Large intestine (tissue), 3 donors: ENCODE measurements around the gene ATP2B2. TPM values are rescaled to one million over a fixed set of nuclear protein-coding genes. Genes with fewer than 3 reads are reported as not detected.

Experiments used
- DNase-seq, 2 donors: peaks; one replicate each; pipeline versions ENCODE4 v3.0.0 to v3.0.0-alpha.2; 2013
- H3K27ac ChIP-seq: one replicate; pipeline ENCODE4 v1.5.1; 2013; ENCODE audit warnings: low read length
- H3K27me3 ChIP-seq: 2 replicates; pipeline ENCODE4 v1.6.1; 2013; ENCODE audit warnings: low read length; ENCODE audit not compliant: control insufficient read depth, insufficient read depth
- H3K36me3 ChIP-seq: 2 replicates; pipeline ENCODE4 v1.6.1; 2013; ENCODE audit warnings: low read length; ENCODE audit not compliant: control insufficient read depth, insufficient read depth
- H3K4me1 ChIP-seq: one replicate; pipeline ENCODE4 v1.6.1; 2013; ENCODE audit warnings: low read length; ENCODE audit not compliant: control insufficient read depth, insufficient read depth
- H3K4me3 ChIP-seq: one replicate; pipeline ENCODE4 v1.5.1; 2013; ENCODE audit warnings: low read length
- H3K9me3 ChIP-seq: one replicate; pipeline ENCODE4 v1.6.1; 2013; ENCODE audit warnings: mild to moderate bottlenecking, low read depth, low read length, moderate library complexity; ENCODE audit not compliant: control insufficient read depth
- WGBS: methylation state at CpG from one replicate; pipeline ENCODE4 v1.1.5; 2013; ENCODE audit warnings: low lambda C conversion rate; ENCODE audit not compliant: insufficient coverage; 5-methylcytosine and 5-hydroxymethylcytosine counted together
- polyA plus RNA-seq: library from polyadenylated mRNA; unstranded; fragments of 120-200 nt; gene quantifications from one replicate; pipeline ENCODE4 v1.2.1, GENCODE V29; 2013

Gene ATP2B2
- polyA plus RNA-seq, 1 donor = 1.5 TPM

DNA sequence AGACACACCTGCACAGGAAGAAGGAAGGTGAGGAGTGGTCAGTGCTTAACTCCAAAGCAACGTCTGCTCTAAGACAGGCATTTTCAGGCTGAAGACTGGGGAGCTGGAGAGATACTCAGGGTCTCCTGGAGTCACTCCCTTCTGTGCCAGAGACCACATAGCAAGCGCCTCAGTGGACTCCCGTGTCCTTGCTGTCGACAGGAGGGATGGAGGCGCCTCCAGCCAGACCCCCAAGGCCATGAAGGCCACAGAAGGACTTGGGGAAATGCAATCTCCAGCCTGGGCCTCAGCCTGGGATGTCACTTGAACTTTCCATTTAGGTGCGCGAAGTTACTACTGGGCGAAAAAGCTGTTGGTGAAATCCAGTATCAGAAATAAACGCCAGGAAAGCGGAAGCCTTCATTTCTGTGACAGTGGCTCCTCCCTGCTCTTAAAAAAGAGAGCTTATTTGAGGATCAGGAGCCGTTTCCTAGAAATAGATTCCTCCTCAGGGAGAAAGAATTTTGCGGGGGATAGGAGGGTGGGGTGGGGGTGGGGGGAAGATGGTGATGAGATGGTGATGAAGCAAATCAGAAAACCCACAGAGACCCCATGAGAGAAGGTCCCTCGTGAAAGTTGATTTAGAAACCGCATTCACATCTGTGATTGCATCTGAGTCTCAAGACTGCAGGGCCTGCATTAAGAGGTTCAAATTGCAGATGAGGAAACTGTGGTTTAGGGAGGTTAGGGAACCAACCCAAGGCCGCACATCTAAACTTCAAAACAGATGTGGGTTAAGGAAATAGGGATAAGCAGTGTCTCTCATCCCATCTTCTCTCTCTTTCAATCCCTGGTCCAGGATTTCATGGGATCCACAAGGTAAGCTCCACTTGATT, 78.8 kb downstream of the ATP2B2 start:
- Histone ChIP-seq H3K9me3 (no peaks in the 10 kb centered on the region), H3K4me1 (no peaks in the 10 kb centered on the region), H3K27me3 (peaks cover 6% of the 10 kb centered on the region), H3K4me3 (no peak overlapping the region), H3K36me3 (no peaks in the 10 kb centered on the region), H3K27ac (no peak overlapping the region)
- WGBS = no CpG with 5 or more reads among the region's 15 CpGs
- DNase-seq = no peak

DNA sequence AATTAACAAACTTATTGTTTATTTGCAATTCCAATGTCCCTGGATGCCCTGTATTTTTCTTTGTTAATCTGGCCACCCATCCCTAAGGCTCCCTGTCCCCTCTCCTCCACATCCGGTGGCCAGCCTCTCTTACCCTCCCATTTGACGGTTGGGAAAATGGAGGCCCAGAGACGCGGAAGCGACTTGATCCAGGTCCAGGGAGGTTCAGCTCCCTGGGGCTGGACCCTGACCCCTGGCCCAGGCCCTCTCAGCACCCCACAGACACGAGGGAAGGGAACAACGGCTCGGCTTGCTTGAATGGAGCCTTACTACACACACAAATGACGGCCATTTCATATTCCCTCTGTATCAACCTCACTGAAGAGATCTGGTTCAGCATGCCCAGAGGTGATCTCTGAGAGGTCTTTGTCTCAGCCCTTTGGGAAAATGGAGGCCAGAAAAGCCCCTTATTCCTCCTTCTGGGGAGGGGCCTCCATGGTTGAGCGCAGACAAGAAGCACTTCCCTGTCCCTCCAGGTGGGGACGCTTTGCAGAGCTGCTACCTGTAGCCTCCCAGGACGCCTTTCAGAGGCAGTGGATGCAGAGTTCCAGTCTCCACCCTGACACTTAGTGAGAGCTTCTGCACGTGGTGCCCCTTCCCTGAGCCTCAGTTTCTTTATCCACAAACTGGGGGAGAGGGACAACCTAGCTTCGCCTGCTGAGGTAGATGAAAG, 82.1 kb downstream of the ATP2B2 start:
- peaks cover 2% of the 10 kb centered on the region for H3K27me3 ChIP-seq
- DNase-seq = no peak
- no peaks in the 10 kb centered on the region for H3K36me3 ChIP-seq
- no peak overlapping the region for H3K4me3 ChIP-seq
- no peaks in the 10 kb centered on the region for H3K9me3 ChIP-seq
- H3K27ac ChIP-seq = no peak overlapping the region
- WGBS = no CpG with 5 or more reads among the region's 14 CpGs
- no peaks in the 10 kb centered on the region for H3K4me1 ChIP-seq

DNA sequence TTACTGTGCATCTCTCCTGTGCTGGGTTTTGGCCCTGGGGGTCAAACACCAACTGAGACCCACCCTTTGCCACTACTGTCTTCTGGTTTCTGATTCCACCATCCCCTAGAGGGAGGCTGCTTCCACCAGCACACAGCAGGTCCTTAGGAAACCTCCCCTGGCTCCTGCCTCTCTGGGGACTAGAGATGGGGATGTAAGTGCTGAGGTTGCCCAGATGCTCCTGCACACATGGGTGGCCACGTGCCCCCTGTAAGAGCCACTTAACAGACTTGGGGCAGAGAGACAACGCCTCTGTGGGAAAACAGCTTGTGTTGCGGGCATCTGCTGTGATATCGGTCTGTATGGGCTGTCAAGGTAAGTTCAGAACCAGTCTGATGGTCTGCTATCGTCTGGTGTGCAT, 83.4 kb downstream of the ATP2B2 start:
- WGBS = no CpG with 5 or more reads among the region's 5 CpGs
- Histone ChIP-seq H3K36me3 (no peaks in the 10 kb centered on the region), H3K4me1 (no peaks in the 10 kb centered on the region), H3K9me3 (no peaks in the 10 kb centered on the region), H3K4me3 (no peak overlapping the region), H3K27me3 (no peaks in the 10 kb centered on the region), H3K27ac (no peak overlapping the region)
- no peak for DNase-seq

DNA sequence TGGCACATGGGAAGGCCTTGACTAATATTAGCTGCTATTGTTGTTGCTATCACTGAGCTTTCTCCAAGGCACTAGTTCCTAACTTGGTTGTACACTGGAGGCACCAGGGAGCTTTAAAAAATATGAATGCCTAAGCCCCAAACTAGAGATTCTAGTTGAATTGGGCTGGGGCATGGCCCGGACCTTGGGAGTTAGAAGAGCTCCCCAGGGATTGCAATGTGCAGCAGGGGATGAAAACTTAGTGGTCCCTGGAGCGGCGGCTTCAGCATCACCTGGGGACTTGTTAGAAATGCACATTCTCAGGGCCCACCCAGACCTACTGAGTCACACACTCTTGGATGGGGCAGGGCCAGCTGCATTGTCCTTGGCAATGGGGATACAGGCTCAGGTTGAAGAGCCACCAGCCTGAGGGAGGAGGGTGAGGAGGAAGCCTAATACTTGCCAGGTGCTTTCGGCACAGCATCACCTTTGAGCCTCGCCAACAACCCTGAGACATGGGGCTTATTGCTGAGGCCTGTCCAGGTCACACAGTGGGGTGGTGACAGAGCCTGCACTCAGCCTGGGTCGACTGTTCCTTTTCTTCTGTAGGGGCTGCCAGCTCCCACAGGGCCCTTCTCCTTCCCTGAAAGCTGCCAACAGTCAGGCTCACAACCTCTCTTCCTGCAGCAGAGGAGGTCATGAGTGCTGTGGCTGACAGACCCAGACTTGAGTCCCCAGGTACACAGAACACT, 84.5 kb downstream of the ATP2B2 start:
- H3K27me3 ChIP-seq = peaks cover 3% of the 10 kb centered on the region
- H3K9me3 ChIP-seq = no peaks in the 10 kb centered on the region
- no peaks in the 10 kb centered on the region for H3K4me1 ChIP-seq
- H3K27ac ChIP-seq = no peak overlapping the region
- DNase-seq = no peak
- no peak overlapping the region for H3K4me3 ChIP-seq
- WGBS = no CpG with 5 or more reads among the region's 6 CpGs
- H3K36me3 ChIP-seq = no peaks in the 10 kb centered on the region

DNA sequence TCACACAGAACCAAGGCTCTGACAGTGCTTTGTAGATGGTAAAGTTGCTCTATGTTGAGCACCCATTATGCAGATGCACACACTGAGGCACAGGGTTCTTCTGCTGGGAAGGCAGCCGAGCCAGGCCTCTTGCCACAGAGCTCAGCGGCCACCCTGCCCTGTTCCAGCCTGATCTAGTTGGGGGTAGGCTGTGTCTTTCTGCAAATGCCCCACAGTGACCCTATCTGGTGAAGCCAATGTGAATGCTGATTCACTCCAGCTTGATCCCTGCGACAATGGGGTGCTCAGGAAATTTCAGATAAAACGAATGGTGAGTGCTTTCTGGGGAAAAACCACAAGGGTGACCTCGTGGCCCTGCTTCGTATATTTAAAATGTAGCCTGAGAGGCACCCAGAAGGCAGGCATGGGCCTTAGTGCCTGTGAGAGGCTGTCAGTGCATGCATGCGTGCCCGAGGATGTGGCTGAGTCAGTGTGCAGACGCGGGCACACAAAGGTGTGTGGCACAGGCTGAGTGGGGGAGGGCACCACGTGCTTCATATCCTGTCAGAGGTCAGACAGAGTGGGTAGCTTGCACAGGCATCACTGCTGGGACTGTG, 85.7 kb downstream of the ATP2B2 start:
- Histone ChIP-seq H3K4me3 (no peak overlapping the region), H3K4me1 (no peaks in the 10 kb centered on the region), H3K27me3 (peaks cover 3% of the 10 kb centered on the region), H3K27ac (no peak overlapping the region), H3K36me3 (no peaks in the 10 kb centered on the region), H3K9me3 (no peaks in the 10 kb centered on the region)
- DNase-seq = no peak
- no CpG with 5 or more reads among the region's 11 CpGs for WGBS

DNA sequence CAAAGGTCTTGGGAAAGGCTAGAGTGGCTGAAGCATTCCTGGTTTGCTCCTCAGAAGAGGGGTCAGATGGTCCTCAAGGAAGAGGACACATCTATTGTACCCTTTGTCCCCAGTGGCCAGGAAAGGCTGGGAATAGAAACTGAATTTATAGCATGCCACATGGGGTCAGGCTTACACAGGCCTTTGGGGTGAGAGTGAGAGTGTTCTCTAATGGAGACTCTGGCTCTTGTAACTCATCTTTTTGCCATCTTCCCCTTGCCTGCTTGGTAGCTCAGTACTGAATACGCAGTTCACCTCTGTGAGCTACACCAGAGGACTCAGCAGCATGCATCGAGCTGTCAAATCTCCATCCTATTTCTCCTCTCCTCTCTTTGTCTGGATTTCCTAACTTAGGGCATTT, 87.5 kb downstream of the ATP2B2 start:
- no peaks in the 10 kb centered on the region for H3K4me1 ChIP-seq
- no peaks in the 10 kb centered on the region for H3K9me3 ChIP-seq
- H3K36me3 ChIP-seq = no peaks in the 10 kb centered on the region
- no peak for DNase-seq
- no peak overlapping the region for H3K4me3 ChIP-seq
- no peak overlapping the region for H3K27ac ChIP-seq
- peaks cover 3% of the 10 kb centered on the region for H3K27me3 ChIP-seq
- no CpG with 5 or more reads among the region's 2 CpGs for WGBS

DNA sequence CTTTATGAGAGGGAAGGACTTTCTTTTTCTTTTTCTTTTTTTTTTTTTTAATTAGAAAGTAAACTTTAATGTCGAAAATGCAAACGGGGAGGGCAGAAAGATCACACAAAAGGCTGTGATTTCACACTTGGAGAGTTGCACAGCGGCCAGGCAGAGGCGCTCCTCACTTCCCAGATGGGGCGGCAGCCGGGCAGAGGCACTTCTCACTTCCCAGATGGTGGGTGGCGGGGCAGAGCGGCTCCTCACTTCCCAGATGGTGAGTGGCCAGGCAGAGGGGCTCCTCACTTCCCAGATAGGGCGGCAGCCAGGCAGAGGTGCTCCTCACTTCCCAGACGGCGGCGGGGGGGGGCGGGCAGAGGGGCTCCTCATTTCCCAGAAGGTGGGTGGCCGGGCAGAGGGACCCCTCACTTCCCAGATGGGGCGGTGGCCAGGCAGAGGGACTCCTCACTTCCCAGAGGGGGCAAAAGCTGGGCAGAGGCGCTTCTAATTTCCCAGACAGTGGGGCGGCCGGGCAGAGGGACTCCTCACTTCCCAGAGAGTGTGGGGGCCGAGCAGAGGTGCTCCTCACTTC, 88.6 kb downstream of the ATP2B2 start:
- H3K27me3 ChIP-seq = peaks cover 3% of the 10 kb centered on the region
- DNase-seq = no peak
- no peak overlapping the region for H3K4me3 ChIP-seq
- no CpG with 5 or more reads among the region's 19 CpGs for WGBS
- H3K4me1 ChIP-seq = no peaks in the 10 kb centered on the region
- no peak overlapping the region for H3K27ac ChIP-seq
- no peaks in the 10 kb centered on the region for H3K36me3 ChIP-seq
- no peaks in the 10 kb centered on the region for H3K9me3 ChIP-seq

DNA sequence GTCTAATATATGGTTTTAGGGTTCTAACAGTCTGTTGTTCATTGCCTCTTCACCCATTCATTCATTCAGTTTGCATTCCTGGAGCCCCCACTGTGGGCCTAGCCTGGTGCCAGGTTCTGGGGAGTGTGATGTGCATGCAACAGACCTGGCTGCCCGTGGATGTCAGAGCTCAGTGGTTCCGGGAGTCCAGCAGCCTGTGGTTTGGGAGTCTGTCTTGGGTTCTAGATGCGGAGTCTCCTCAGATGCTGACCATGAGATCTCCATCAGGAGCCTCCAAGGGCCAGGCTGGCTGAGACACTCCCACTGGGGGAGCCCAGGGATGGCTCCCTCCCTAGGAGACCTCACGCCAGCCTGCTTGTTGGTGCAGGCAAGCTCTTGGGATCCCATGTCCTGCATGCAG, 92.3 kb downstream of the ATP2B2 start:
- Histone ChIP-seq H3K4me3 (no peak overlapping the region), H3K36me3 (no peaks in the 10 kb centered on the region), H3K27ac (no peak overlapping the region), H3K27me3 (peaks cover 3% of the 10 kb centered on the region), H3K9me3 (no peaks in the 10 kb centered on the region), H3K4me1 (no peaks in the 10 kb centered on the region)
- WGBS = no CpG with 5 or more reads among the region's 4 CpGs
- DNase-seq = no peak

DNA sequence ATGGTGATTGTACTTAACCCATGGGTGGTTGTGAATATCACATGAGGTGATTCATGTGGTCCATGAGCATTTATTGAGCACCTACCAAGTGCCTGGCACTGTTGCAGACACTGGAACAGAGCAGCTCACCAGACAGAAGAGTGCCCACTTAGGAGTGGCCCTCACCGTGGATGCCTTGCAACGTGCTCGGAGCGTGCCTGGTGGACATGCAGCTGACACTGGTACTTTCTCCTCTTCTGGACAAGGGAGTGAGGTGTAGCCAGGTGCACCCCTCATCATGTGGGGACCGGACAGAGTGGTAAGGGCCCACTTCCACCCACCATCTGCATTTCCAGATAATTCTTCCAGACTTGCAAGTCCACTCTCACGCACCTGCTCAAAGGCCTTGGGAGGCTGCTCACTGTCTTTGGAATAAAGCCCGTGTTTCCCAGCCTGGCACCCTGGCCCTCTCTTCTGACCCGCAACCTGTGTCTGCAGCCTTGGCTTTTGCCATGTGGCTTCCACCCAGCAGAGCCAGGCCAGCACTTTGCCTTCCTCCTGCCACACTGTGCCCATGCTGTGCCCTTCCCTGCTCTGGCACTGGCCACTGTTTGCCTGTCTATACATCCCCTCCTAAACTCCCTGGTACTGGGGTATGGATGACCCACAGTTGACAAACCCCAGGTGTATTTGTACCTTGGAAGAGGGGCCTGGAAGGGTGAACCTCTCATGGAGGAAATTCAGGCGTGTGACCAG, 93.6 kb downstream of the ATP2B2 start:
- H3K27me3 ChIP-seq = peaks cover 3% of the 10 kb centered on the region
- no peak overlapping the region for H3K4me3 ChIP-seq
- H3K9me3 ChIP-seq = no peaks in the 10 kb centered on the region
- no peak for DNase-seq
- no peaks in the 10 kb centered on the region for H3K36me3 ChIP-seq
- no peaks in the 10 kb centered on the region for H3K4me1 ChIP-seq
- no CpG with 5 or more reads among the region's 9 CpGs for WGBS
- no peak overlapping the region for H3K27ac ChIP-seq
